HL-60/S4 treated with phorbol 12-myristate 13-acetate at 8.2 ng/mL for 4 days and 3 days (cell line): ENCODE results near the gene FOXR1.
"Not testable (repeated sequence)": the region's sequence is repeated elsewhere in the genome, so short reads cannot be mapped to it uniquely, and the experiment has no call there.

ENCODE experiments used
- in situ Hi-C: fragments of 300-500 bp; cut with MboI; formaldehyde crosslinking; loops from 2 replicates; pipeline ENCODE4 v1.15.0; 2022; ENCODE audit warnings: low sequenced_read_pairs

The FOXR1 gene

DNA sequence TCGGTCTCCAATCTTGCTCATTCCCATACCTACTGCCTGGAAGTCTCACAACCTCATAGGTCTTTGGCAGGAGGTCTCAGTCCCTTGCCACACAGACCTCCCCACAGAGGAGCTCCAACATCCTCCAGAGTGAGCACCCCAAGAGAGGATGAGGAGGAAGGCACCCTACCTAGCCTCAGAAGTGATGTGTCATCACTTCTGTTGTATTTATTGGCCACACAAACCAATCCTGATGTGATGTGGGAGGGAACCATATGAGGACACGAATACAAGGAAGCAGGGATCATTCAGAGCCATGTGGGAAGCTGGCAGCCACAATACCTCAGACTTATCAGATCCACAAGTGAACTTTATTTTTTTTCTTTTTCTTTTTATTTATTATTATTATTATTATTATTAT lies 24.5 kb upstream of the FOXR1 start:
- in situ Hi-C loops: no loop called here

- in situ Hi-C loops: no loop called here
Measured at GRCh38 chr11:118948000-118948399, 23.6 kb upstream of the FOXR1 start.

- in situ Hi-C loops: no loop called here
Measured at GRCh38 chr11:118953265-118953664, 18.3 kb upstream of the FOXR1 start.

GRCh38 chr11:118953976-118954375 lies 17.6 kb upstream of the FOXR1 start:
- in situ Hi-C loops: not testable (repeated sequence)

DNA sequence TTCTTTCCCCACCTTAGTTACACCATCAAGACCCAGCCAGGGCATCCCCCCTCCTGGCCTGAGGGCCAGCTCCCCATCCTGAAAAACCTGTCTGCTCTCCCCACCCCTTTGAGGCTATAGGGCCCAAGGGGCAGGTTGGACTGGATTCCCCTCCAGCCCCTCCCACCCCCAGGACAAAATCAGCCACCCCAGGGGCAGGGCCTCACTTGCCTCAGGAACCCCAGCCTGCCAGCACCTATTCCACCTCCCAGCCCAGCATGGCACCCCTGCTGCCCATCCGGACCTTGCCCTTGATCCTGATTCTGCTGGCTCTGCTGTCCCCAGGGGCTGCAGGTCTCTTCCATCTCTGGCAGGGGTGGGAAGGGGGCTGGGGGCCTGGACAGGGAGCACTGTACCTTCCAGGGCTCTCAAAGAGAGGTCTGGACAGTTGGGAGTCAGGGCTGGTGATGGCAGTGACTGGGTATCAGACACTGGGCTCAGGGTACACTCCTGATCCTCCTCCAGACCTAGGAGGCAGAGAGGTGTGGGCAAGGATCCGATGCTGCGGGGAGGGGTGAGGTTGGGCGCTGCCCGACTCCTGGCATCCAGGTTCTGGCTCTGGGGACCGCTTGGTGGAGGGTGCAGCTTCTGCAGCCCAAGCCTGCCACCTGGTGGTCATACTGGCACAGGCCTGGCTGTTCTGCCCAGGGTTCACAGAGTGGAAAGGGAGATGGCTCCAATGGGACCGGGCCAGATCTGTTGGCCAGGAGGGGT lies 15.3 kb upstream of the FOXR1 start, which contains the start of gene UPK2:
Gene UPK2, plus strand, starts transcription at position 205 of the 753 bp plus-strand sequence. Its CDS starts 53 bp downstream, at position 258.
- in situ Hi-C loops: no loop called here

DNA sequence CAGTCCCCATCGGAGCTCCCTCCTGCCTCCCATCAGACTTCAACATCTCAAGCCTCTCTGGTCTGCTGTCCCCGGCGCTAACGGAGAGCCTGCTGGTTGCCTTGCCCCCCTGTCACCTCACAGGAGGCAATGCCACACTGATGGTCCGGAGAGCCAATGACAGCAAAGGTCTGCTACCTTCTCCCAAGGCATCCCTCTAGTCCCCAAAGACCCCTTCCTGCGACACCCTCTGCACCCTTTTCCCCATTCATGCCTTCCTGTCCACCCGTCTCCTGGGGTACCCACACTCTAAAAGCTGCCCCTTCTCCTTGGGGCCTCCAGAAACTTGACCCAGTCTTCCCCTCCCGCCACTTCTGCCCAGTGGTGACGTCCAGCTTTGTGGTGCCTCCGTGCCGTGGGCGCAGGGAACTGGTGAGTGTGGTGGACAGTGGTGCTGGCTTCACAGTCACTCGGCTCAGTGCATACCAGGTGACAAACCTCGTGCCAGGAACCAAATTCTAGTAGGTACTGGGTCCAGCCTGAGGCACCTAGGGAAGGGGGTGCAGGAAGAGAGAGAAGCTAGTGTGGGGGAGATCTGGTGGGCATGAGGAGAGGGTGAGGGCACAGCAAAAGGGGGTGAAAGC lies 14.6 kb upstream of the FOXR1 start:
- in situ Hi-C loops: no loop called here

DNA sequence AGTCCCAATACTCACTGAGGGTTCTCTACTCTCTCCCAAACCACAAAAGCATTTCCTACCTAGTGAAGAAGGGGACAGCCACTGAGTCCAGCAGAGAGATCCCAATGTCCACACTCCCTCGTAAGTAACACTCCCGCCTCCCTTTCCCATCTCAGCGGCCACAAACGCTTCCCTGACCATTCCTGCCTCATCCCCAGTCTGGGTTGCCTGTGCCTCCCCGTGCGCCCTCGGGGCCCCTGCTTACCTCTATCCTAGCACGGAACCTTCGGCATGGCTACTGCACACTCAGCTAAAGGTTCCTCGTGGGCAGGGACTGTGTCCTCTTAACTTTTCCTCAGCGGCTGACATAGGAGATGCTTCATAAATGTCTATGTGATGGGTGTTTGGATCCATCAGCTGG lies 14.0 kb upstream of the FOXR1 start:
- in situ Hi-C loops: no loop called here

GRCh38 chr11:118957968-118958367 lies 13.6 kb upstream of the FOXR1 start:
- in situ Hi-C loops: no loop called here

GRCh38 chr11:118958577-118958976 lies 13.0 kb upstream of the FOXR1 start:
- in situ Hi-C loops: no loop called here

GRCh38 chr11:118961189-118961588 lies 10.4 kb upstream of the FOXR1 start:
- in situ Hi-C loops: no loop called here

DNA sequence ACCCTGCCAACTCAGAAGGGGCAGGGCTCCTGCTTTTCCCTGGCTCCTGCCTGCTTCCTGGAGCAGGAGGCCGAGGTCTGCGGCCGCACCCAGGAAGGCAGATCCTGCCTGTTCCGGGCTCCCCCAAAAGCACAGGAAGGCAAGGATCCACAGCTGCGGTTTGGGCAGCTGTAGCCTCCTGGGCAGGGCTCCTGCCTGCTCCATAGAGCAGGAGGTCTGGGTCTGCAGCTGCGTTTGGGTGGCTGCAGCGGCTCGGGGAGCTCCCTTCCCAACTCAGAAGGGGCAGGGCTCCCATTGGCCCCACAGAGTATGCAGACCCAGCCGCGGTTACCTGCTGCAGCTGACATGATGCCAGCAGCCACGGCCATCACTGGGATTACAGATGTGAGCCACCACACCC lies 10.0 kb upstream of the FOXR1 start:
- in situ Hi-C loops: no loop called here

GRCh38 chr11:118969508-118969907 lies 2.1 kb upstream of the FOXR1 start:
- in situ Hi-C loops: not testable (repeated sequence)

DNA sequence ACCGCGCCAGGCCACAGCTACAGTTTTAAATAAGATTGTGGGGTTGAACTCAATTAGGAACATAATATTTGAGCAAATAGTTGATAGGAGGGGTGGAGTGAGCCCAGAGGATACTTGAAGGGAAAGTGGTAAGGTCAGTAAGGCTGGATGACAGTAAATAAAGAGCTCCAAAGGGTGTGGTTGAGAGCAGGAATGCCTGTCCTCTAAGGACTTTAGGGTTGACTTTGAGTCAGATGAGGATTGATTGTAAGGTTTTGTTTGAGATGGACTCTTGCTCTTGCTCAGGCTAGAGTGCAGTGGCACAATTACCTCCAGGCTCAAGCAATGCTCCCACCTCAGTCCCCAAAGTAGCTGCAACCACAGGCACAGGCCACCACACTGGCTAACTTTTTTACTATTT lies 2.4 kb downstream of the FOXR1 start:
- in situ Hi-C loops: no loop called here

GRCh38 chr11:118975771-118976709 lies 4.5 kb downstream of the FOXR1 start:
- in situ Hi-C loops: no loop called here

- in situ Hi-C loops: no loop called here
Measured at GRCh38 chr11:118979434-118979833, 7.9 kb downstream of the FOXR1 start.

DNA sequence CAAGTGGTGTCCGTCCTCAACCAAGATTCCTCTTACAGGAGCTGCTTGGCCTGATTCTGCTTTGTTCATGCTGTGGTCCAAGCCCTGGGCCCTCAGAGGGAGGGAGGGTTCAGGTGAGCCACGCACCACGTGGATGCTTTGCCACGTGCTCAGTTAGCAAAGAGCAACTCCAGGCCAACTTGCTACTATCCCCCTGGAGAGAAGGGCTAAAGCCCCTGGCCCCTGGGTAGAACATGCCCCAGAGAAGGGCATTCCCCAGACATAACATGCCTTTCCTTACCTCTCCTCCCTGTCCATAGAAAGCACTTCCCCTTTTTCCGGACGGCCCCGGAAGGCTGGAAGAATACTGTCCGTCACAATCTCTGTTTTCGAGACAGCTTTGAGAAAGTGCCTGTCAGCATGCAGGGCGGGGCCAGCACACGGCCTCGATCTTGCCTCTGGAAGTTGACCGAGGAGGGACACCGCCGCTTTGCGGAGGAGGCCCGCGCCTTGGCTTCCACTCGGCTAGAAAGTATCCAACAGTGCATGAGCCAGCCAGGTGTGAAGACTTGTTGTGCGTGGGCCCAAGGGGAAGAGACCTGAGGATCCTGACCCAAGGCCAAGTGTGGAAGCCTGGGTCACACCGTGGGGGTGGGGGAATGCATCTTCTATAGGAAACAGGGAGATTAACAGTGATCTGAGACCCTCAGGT lies 8.8 kb downstream of the FOXR1 start:
- in situ Hi-C loops: no loop called here

DNA sequence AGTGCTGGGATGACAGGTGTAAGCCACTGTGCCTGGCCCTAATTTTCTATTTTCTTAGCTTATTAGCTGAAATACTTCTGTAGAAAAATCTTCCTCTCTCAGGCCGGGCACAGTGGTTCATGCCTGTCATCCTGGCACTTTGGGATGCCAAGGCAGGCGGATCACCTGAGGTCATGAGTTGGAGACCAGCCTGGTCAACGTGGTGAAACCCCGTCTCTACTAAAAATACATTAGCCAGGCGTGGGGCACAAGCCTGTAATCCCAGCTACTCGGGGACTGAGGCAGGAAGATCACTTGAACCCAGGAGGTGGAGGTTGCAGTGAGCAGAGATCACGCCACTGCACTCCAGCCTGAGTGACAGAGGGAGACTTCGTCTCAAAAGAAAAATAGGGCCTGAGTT lies 12.8 kb downstream of the FOXR1 start:
- in situ Hi-C loops: not testable (repeated sequence)

GRCh38 chr11:118984825-118985224 lies 13.3 kb downstream of the FOXR1 start:
- in situ Hi-C loops: no loop called here

DNA sequence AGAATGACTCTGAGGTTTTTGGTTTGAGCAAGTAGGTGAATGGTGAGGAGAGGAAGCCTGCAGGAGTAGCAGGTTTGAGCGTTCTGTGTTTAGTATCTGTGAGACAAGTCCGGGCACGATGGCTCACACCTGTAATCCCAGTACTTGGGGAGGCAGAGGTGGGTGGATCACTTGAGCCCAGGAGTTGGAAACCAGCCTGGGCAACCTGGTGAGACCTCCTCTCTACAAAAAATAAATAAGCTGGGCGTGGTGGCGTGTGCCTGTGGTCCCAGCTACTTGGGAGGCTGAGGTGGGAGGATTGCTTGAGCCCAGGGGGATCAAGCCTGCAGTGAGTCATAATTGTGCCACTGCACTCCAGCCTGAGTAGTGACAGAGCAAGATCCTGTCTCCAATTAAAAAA lies 16.7 kb downstream of the FOXR1 start:
- in situ Hi-C loops: no loop called here

GRCh38 chr11:118991486-118992038 lies 20.0 kb downstream of the FOXR1 start:
- in situ Hi-C loops: not testable (repeated sequence)
